GM19328 (cell line): ENCODE results near the gene GASK1A.
"Not testable (repeated sequence)": the region's sequence is repeated elsewhere in the genome, so short reads cannot be mapped to it uniquely, and the experiment has no call there.

Experiments used
- ATAC-seq: cut with Tn5 transposase; IDR thresholded peaks from one replicate; pipeline ENCODE4 v1.9.1; 2021; ENCODE audit warnings: mild to moderate bottlenecking, moderate library complexity; ENCODE audit not compliant: unreplicated experiment

The GASK1A gene

DNA sequence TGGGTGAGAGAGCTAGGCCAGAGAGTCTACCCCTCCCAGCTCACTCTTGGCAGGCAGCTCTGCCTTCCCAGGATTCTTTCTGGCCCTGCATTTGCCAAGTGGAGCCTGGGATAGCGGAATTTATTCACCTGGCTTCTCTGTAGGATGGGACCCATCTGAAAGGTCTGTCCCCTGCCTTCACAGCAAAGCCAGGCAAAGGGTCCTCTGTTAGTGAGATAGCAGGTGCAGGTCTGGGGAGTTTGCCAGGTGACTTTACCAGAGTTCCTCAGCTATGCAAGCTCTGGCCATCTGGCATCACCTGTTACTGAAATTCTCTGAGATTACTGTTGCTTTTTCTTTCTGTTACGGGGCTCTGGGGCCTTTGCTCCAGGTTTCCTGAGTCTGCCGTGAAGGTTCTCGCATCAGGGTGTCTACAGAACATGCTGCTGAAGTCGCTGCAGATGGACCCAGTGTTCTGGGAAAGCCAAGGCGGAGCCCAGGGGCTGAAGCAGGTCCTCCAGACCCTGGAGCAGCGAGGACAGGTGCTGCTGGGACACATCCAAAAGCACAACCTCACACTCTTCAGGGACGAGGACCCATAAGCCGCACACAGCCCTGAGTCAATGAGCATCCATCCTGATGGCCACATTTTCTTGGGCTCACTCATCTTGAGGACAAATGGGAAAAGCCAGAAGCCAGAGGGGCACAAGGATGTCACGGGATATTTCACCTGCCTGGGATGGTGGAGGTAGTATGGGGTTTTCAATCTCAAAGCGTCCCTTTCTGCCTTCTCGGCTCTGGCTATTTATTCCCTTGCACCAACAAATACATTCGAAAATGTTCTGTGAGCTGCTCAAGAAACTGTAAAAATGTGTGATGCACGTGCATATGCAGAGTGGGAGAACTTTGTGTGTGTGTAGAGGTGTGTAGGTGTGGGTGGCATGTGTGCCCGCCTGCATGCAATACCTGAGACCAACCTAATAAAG is 77.0 kb downstream of the GASK1A start:
- no peak for ATAC-seq

DNA sequence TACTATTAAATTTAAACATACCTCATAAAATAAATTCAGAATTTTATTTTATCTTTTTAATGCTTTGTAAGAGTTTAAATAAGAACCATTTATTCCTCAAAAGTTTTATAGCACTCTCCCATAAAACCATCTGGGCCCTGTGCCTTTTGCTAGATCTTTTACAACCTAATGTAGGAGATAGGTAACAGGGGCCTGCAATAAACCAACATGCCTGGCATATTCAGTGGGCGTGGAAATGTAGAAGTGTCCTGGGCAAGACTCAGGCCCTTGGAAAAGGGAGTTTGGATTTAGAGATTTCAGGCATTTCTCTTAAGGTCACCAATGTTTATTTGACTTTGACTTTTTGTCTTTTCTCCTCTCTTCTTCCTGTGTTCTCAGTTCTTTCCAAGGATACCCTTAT is 80.3 kb downstream of the GASK1A start:
- no peak for ATAC-seq

DNA sequence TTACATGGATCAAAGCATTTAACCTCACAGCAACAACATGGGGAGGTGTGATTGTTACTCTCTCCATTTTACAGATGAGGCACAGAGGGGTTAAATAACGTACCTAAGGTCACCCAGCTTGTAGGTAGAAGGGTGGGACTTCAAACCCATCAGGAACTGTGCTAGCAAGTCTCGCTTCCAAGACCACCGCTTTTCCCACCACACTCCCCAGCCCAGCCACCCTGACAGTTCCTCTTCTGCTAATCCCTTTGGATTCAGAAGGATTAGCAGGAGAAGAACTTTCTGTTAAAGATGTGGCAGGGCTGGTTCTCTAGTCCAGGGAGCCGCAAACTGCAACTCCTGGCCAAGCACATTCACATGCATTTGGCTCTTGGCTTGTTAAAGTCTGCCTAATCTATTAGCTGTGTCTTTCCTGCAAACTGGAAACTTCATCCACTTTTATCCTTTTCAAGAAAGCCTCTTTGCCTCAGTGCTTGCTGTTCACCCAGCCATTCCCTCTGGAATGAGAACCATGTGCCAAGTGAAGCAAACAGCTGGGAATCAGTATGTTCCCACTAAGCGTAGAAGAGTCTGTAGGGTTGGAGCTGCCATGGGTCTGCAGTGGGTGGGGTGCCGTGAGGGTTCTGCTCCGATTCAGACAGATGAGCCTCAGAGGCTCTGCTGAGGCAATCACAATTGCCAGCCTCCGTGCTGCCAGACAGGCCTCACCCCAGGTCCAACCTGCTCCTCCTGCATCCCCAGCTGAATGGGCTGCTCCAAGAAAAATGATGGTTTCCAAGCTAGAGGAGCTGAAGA is 82.2 kb downstream of the GASK1A start:
- no peak for ATAC-seq

DNA sequence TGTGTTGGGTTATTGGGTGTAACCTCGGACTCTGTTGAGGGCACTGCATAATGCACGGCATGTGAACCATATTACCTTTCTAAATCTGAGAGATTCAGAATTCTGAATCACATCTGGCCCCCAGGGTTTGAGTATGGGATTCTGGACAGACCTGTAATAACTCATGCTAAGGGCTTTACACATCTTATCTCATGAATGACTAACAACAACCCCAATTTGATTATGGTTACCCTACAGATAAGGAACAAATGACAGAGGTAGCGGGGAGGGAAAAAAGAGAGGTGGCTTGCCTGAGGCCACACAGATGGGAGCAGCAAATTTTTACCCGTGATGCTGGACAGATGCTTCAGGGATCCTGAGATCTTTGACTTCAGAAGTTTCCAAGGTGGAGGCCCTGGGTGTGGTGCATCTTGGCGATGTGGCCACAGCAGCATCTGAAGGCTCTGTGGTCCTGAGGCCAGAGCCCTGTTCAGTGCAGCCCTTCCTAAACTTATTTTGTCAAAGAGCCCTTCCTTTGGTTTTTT is 83.0 kb downstream of the GASK1A start:
- ATAC-seq, result no peak

DNA sequence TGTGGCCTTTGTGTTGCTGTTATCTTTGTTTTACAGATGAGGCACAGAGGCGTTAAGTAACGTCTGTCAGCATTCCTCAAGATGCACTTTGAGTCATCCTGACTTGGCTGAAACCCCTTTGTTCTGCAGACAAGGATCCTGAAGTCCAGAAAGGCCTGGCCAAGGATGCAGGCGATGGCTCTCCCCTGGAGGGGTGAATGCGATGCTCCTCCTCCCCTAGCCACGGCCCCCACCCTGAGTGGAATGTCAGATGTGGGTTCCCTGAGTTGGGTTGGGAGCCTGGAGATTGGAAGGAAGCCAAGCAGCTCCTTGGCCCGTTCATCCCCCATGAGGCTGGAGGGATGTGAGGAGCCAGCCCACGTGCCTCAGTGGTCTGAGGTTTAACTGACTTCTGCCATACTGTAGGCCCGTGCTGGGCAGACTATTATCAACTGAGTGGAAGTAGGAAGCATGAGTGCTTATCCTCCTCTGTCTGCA is 83.5 kb downstream of the GASK1A start:
- no peak for ATAC-seq

DNA sequence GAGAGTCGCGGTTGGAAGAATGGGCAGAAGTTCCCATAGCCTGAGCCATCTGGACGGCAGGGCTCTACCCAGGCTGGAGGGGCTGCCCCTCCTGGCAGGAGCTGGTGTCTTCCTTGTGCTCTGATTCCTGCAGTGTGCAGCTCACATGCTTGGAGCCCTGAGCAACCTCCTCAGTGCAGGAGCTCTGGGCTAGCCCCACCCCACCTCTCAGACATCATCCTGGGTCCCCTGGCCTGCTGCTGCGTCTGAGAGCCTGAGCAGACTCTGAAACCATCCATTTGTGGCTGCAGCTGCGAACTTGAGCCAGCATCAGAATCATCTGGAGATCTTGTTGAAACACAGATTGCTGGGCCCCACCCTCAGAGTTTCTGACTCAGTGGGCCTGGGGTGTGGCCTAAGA is 84.0 kb downstream of the GASK1A start:
- no peak for ATAC-seq

DNA sequence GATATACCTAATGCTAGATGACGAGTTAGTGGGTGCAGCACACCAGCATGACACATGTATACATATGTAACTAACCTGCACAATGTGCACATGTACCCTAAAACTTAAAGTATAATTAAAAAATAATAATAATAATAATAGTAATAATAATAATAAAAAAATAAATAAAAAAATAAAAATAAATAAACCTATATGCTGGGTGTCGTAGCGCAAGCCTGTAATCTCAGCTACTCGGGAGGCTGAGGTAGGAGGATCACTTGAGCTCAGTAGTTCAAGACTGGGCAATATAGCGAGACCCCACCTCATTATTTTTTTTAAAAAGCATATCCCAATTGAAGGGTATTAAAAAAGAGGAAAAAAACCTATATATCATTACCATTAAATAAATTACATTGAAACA is 91.6 kb downstream of the GASK1A start:
- not testable (repeated sequence) for ATAC-seq

DNA sequence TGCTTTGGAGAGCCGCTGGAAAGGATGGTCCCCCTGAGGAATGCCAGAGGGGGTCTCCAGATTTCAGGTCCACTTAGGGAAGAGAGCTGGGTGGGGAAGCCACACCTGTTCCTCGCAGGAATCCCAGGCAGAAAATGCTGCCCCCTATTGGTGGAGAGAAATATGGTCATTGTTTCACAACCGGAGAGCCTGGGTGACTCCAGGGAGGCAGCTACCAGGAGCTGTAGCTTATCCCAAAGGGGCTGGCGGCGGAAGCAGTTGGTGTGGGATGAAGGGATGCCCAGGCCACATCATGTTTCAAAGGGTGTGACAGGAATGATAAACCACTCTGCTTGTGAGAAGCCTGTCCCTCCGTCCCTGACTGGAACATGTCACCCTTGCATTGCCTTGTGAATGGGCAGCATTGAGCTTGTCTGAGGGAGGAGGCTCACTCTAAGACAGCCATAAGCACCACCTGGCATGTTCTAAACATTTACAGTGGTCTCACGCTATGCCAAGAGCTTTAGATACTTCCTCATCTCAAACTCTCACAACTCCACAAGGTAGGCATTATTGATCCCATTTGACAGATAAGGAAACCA is 92.3 kb downstream of the GASK1A start:
- no peak for ATAC-seq

DNA sequence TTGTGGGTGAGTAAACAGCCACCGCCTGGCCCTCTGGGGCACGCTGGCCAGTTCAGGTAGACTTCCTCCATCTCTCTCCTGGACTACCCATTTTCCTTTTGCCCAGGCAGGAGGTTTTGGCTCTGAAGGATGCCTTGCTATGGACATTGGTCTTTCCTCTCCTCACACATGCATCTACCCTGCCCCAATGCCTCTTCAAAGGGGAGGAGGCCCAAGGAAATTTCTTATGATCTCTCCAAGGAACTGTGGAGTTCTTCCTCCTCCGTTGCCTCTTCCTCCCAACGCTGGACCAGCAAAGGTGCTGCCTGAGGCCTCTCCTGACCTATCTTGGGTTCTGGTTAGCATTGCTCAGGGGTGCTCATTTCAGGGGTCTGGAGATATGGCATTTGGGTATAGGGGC is 93.2 kb downstream of the GASK1A start:
- no peak for ATAC-seq

DNA sequence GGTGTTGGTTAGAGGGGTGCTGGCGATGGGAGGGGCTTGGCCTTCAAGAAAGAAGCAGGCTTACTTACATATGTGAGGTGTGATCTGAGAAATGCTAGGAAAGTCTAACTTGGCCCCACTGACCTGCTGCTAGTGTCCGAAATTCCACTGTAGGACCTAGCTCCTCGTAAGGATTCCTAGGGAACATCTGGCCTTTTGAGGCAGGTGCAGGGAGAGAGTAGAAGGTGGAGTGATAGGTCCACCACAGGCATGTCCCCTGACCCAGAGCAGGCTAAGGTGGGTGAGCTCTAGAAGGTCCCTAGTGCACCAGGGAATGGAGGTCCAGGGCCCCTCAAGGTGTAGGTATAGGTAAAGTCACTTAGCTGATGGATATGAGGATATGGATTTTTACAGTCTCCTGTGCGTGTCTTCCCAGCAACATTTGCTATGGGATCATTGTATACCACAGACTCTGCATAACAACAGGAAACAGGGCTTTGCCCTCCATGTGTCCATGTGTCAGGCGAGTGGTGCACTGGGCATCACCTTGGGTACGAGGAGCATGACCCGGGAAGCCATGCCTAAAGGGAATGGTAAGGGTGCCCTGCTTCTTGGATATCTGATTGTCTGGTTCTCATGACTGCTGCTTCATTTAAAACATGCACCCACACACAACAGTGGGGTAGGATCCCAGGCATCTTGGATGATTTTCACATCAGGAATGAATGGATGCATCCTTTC is 94.2 kb downstream of the GASK1A start:
- no peak for ATAC-seq

DNA sequence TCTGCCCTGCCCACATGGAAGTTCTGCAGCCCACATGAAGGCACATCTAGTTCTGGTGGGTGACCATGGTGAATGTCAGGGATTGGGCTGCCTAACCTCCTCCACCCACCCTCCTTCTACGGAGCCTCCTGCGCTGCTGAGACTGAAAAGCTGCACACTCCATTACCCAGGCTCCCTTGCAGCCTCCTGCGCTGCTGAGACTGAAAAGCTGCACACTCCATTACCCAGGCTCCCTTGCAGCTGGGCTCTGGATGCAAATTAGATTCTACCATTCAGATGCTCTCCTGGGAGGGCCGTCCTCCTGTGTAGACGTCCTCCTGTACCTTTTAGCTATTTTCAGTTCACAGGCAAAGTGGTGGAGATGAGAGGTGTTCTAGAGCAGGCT is 94.7 kb downstream of the GASK1A start:
- ATAC-seq, result no peak

DNA sequence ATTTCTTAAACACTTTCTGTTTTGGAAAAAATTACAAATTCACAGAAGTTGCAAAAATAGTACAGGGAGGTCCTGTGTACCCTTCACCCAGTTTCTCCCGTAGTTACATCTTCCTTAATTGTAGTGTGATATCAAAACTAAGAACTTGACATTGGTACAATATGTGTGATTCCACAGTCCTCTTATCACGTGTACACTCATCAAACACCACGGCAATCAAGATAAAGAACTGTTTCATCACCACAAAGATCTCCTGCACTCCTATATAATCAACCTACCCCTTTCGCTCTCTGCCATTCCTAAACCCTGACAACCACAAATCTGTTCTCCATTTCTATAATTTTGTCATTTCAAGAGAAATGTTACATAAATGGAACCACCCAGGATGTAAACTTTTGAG is 95.4 kb downstream of the GASK1A start:
- no peak for ATAC-seq

DNA sequence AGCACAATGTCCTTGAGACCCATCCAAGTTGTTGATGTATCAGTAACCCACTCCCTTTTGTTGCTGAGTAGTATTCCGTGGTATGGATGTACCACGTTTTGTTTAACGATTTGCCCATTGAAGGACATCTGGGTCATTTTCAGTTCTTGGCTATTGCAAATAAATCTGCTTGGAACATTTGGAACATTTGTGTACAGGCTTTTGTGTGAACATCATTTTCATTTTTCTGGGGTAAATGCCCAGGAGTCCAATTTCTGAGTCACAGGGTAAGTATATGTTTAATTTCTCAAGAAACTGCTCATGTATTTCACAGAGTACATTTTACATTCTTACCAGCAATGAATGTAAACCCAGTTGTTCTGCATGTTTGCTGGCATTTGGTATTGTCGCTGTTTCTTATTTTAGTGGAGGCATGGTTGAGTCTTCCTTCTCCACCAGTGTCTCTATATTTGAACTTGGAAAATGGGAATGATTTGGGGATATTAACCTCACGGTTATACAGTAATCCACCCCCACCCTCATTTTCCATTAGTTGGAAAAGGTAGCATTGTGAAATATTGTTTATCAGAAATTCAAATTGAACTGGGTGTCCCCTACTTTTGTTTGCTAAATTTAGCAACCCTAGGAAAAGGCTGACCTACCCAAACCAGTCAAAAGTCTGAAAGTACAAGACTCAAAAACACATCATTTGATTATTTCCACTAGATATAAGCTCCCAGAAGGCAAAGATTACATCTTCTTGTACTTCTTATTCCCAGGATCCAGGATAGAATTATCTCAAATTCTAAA is 96.0 kb downstream of the GASK1A start:
- no peak for ATAC-seq

DNA sequence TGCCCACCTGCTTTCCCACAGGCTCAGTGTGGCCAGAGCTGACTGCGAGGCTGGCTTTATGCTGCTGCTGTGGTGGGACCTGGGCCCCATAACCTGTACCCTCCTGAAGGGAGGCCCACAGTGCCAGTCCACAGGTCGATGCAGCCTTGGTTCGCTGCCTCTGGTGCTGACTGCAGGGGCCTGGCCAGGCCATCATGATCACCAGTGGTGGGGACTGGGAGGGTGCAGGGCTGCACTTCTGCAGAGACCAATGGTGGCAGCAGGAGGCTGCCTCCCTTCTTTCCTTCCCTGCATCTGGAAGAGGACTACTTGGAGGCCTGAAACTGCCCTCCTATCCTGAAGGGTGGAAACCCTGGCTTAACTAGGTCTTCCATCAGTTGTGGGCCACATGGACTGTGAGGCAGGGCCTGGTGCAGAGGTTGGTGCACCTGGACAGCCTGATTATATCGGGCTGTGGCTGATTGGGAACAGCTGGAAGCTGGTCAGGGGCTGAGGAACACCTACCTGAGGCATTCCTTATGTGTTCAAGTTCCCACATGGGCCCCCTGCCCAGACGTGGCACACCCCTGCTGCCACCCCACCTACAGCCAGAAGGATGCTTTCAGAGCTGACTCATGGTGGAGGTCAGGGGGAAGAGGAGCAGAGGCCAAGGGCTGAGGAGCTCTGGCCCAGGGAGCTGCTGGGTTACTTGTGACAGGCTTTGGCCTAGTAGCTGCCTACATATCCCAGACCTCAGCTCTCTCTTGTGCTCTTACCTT is 97.0 kb downstream of the GASK1A start:
- no peak for ATAC-seq

DNA sequence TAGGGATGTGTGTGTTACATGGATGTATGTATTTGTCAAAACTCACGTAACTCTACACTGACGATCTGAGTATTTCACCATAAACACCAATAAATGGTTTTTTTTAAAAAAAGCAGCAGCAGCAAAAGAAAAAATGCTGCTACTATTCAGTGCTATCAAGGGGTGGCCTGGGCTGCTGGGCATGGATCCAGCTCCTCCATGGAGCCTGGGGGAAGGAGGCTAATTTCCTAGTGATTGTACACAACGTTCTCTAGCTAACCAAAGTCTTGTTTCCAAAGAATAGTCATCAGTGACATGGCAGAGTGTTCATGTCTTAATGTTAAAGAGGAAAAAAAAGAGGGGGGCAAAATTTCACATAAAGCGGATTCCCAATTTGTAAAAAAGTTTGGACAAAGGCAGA is 97.7 kb downstream of the GASK1A start:
- ATAC-seq, result no peak

DNA sequence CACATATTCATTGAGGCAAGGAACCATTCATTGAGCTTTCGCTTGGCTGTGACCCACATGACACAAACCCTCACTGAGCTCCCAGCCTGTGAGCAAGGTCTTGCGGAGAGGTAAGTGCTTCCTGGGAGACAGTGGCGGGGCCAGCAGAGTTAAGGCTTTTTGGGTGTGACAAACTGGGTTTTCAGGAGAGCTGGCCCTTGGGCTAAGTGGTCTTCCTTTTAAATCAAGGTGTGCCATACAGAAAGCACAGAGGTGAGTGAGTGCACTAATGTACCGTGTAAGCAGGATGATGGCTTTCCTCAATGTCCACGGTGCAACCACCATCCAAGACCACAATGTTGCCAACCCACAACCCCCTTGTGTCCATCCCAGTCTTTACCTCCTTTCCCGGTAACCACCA is 98.2 kb downstream of the GASK1A start:
- ATAC-seq, result no peak

DNA sequence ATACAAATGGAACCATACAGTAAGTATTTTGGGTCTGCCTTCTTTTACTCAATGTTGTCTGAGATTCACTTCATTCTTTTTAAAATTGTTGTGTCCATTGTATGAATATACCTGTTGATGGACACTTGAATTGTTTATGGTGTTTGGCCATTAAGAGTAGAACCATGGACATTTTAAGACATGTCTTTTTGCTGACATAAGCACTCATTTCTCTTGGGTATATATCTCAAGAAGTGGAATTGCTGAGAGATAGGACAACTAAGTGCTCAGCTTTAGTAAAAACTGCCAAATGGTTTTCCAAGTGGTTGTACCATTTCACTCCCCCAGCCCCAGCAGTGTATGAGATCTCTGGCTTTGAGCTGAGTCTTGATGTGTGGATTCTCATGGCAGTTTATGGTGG is 98.6 kb downstream of the GASK1A start:
- ATAC-seq, result no peak

DNA sequence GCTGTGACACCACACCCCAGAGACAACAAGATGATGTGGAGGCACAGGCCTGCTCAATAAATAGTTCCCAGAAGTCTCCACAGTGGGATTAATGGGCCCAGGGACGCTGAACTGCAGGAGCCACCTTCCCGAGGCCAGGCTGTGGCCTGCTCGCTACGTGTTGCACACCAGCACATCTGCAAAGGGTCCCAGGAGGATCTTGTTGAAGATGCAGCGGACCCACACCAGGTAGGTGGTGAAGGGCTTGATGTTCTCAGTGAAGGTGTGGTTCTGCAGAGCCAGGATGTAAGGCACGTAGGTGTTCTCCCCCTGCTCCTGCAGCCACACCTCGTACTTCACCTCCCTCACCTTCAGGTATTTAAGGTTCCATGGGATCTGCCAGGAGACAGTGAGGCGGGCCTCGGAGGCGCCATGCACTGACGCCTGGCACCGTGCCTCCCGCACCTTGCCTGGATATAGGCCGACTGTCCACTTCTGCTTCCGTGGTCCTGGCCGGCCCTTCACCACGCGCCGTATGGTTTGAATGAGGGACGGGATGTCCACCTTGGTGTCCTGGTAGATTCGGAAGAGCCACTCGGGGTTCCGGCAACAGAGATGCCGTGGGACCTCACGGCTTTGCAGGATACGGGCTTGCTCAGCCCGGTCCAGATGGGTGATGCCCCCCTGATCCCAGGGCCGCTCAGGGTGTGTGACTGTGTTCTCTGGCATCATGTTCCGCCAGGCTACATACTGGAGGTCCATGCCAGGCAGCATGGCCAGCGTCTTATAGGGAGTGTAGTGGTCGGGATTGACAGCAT is 100.6 kb downstream of the GASK1A start:
- ATAC-seq, result no peak
